MCF 10A (cell line): Measurements from ENCODE around the gene UBE2K. TPM values are rescaled to one million over a fixed set of nuclear protein-coding genes. Genes with fewer than 3 reads are reported as not detected.
"Not testable (repeated sequence)": the region's sequence is repeated elsewhere in the genome, so short reads cannot be mapped to it uniquely, and the experiment has no call there.

Experiments used
- BruUV-seq: library from RNA; stranded (reverse); fragments of 400-500 nt; replicated peaks from 2 replicates; lab custom pipeline; 2021; lab: Mats Ljungman, UMichigan
- CTCF ChIA-PET: fragments of 300-600 bp; sonication (Branson Sonifier 250); formaldehyde crosslinking; extraction: SDS; loops from one replicate; lab custom pipeline; 2021; ENCODE audit warnings: antibody characterized with exemption, inconsistent platforms; lab: Yijun Ruan, JAX
- POLR2A ChIA-PET: fragments of 300-600, 350-650 bp; sonication (Branson Sonifier 250); formaldehyde crosslinking; extraction: SDS; loops from one replicate; lab custom pipeline; 2020; ENCODE audit warnings: antibody characterized with exemption, inconsistent platforms; lab: Yijun Ruan, JAX
- DNase-seq: peaks from one replicate; pipeline ENCODE4 v3.0.0-alpha.2; 2018; ENCODE audit not compliant: unreplicated experiment
- H3K27ac Mint-ChIP-seq: one replicate; pipeline ENCODE4 v1.8.0; 2022; ENCODE audit warnings: mild to moderate bottlenecking, low read depth, mixed read lengths; ENCODE audit not compliant: unreplicated experiment
- H3K27me3 Mint-ChIP-seq: one replicate; pipeline ENCODE4 v1.8.0; 2022; ENCODE audit warnings: mixed read lengths; ENCODE audit not compliant: insufficient read depth, unreplicated experiment
- H3K36me3 Mint-ChIP-seq: one replicate; pipeline ENCODE4 v1.8.0; 2022; ENCODE audit warnings: mild to moderate bottlenecking, moderate library complexity, mixed read lengths; ENCODE audit not compliant: insufficient read depth, unreplicated experiment
- H3K4me1 Mint-ChIP-seq: one replicate; pipeline ENCODE4 v1.8.0; 2022; ENCODE audit warnings: mixed read lengths; ENCODE audit not compliant: insufficient read depth, unreplicated experiment
- H3K4me3 Mint-ChIP-seq: one replicate; pipeline ENCODE4 v1.8.0; 2022; ENCODE audit warnings: mild to moderate bottlenecking, moderate library complexity, mixed read lengths; ENCODE audit not compliant: unreplicated experiment
- H3K9me3 Mint-ChIP-seq: one replicate; pipeline ENCODE4 v1.8.0; 2022; ENCODE audit warnings: mixed read lengths; ENCODE audit not compliant: unreplicated experiment
- intact Hi-C: fragments of 100-400 bp; cut with micrococcal nuclease; formaldehyde crosslinking; loops from 2 replicates; pipeline ENCODE4 v1.14.1; 2022
- total RNA-seq: library from RNA; stranded (reverse); gene quantifications from 2 replicates; pipeline ENCODE4 v1.2.3, GENCODE V29; 2022
- TF ChIP-seq, protein P1 (sequence below): fragments of 200-600 bp; IDR thresholded peaks from one replicate; pipeline ENCODE4 v1.8.0; 2022; ENCODE audit warnings: antibody characterized with exemption, mild to moderate bottlenecking; ENCODE audit not compliant: unreplicated experiment

UBE2K gene
- total RNA-seq, 1 experiment from 2014 or later = 117 TPM

DNA sequence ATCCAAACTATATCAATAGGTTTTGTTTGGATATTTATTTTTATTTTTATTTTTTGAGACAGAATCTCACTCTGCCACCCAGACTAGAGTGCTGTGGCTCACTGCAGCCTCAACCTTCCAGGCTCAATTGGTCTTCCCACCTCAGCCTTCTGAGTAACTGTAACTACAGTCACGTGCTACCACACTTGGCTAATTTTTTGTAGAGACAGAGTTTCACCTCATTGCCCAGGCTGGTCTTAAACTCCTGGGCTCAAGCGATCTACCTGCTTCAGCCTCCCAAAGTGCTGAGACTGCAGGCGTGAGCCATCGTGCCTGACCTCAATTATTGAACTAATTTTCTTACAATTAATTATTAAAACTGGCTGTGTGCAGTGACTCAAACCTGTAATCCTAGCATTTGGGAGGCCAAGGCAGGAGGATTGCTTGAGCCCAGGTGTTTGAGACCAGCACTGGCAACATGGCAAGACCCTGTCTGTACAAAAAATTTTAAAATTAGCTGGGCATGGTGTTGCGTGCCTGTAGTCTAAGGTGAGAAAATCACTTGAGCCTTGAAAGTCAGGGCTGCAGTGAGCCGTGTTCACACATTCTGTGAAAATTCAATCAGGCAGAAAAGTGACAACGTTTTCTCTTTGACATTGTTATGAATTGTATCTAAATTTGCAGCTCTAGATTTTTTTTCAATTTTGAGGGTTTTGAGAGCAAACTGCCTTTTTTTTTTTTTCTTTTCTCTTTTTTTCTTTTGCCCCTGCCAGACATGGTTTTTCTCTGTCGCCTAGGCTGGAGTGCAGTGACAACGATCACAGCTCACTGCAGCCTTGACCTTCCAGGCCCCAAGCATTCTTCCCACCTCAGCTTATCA, 66.0 kb downstream of the UBE2K start:
- no peak overlapping the region for H3K4me3 Mint-ChIP-seq
- H3K27me3 Mint-ChIP-seq = no peaks in the 10 kb centered on the region
- DNase-seq = no peak
- ChIA-PET POLR2A (no interaction called here), CTCF (no interaction called here)
- intact Hi-C loops = no loop called here
- no peaks in the 10 kb centered on the region for H3K9me3 Mint-ChIP-seq
- TF ChIP-seq, protein P1, sequence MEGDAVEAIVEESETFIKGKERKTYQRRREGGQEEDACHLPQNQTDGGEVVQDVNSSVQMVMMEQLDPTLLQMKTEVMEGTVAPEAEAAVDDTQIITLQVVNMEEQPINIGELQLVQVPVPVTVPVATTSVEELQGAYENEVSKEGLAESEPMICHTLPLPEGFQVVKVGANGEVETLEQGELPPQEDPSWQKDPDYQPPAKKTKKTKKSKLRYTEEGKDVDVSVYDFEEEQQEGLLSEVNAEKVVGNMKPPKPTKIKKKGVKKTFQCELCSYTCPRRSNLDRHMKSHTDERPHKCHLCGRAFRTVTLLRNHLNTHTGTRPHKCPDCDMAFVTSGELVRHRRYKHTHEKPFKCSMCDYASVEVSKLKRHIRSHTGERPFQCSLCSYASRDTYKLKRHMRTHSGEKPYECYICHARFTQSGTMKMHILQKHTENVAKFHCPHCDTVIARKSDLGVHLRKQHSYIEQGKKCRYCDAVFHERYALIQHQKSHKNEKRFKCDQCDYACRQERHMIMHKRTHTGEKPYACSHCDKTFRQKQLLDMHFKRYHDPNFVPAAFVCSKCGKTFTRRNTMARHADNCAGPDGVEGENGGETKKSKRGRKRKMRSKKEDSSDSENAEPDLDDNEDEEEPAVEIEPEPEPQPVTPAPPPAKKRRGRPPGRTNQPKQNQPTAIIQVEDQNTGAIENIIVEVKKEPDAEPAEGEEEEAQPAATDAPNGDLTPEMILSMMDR = no peak
- BruUV-seq = no TSS peak
- no peaks in the 10 kb centered on the region for H3K4me1 Mint-ChIP-seq
- peaks cover 65% of the 10 kb centered on the region for H3K36me3 Mint-ChIP-seq
- H3K27ac Mint-ChIP-seq = no peak overlapping the region

DNA sequence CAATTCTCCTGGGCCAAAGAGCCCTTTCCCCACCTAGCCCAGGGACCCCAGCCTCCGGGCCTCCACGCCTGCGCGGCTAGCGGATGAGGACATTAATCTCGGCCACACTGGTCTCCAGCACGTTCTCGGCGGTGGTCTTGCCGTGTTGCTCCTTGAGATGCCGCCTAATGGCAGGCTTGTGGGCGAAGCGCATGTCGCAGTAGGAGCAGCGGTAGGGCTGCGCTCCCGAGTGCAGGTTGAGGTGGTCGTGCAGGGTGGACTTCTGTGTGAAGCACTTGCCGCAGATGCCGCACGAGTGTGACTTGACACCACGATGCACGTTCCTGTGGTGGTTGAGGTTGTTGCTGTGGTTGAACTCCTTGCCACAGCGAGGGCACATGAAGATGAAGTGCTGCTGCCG, 72.1 kb downstream of the UBE2K start:
- Mint-ChIP-seq H3K9me3 (no peaks in the 10 kb centered on the region), H3K4me3 (no peak overlapping the region), H3K4me1 (no peaks in the 10 kb centered on the region), H3K27me3 (no peaks in the 10 kb centered on the region), H3K36me3 (peaks cover 62% of the 10 kb centered on the region), H3K27ac (no peak overlapping the region)
- CTCF ChIA-PET = no interaction called here
- no peak for DNase-seq
- POLR2A ChIA-PET = no interaction called here
- TF ChIP-seq, protein P1 = no peak
- intact Hi-C loops = no loop called here
- BruUV-seq = no TSS peak

DNA sequence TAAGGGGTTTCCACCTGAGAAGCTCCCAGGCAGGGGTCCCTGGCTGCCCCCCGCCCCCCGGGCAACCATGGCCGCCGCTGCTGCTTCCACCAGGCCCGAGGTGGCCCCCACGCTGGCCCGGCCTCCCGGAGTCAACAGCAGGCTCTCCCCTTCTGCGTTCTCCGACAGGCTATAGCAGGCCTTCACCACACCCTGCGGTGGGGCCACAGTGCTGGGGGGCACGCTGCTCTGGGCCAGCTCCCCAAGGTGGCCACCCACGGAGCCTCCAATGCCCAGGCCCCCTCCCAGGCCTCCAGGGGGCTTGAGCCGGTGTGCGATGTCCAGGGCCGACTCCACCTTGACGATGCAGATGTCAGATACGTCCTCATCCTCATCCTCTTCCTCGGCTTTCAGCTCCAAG, 72.5 kb downstream of the UBE2K start:
- POLR2A ChIA-PET = no interaction called here
- H3K27me3 Mint-ChIP-seq = no peaks in the 10 kb centered on the region
- BruUV-seq = no TSS peak
- no peaks in the 10 kb centered on the region for H3K9me3 Mint-ChIP-seq
- no peaks in the 10 kb centered on the region for H3K4me1 Mint-ChIP-seq
- no peak overlapping the region for H3K27ac Mint-ChIP-seq
- H3K36me3 Mint-ChIP-seq = peaks cover 63% of the 10 kb centered on the region
- no peak overlapping the region for H3K4me3 Mint-ChIP-seq
- intact Hi-C loops = no loop called here
- TF ChIP-seq, protein P1 = no peak
- CTCF ChIA-PET = no interaction called here
- DNase-seq = no peak

DNA sequence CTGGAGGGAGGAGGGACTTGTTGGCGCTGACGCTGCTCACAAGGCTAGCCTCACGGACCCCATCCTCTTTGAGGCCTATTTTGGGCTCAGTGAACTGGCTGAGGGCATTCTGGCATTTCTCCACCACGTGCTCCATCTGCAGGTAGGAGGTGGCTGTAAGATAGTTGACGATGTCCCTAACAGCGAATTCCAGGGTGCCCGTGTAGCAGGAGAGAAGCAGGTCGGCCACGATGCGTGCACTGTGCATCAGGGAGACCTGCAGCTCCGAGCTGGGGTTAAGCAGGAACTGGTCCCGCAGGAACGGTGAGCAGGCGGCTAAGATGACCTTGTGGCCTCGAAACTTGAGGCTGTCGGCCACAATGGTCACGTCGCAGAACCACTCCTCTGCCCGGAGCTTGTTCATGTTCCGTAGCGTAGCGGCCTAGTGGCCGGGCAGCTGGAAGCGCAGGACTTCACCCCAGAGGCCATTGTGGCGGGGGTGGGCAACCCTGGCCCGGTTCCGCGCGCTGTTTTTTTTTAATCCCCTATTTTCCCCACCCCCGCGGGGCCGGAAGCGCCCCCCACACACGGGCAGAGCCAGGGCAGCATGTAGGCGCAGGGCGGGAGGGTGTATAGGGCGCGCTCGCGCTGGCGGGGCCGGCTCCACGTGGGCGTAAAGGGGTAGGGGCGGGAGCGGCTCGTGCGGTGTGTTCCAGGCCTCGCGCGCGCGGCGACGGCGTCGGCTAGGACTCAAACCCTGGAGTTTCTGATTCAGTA, 73.2 kb downstream of the UBE2K start:
- no TSS peak for BruUV-seq
- ChIA-PET POLR2A (interaction anchor here (0.6 kb wide), 1 partner anchor 62 kb away, joined by 3 read pairs; no protein-coding TSS in a partner anchor), CTCF (no interaction called here)
- DNase-seq = no peak
- Mint-ChIP-seq H3K4me1 (no peaks in the 10 kb centered on the region), H3K4me3 (no peak overlapping the region), H3K36me3 (peaks cover 62% of the 10 kb centered on the region), H3K27ac (no peak overlapping the region), H3K27me3 (no peaks in the 10 kb centered on the region), H3K9me3 (no peaks in the 10 kb centered on the region)
- TF ChIP-seq, protein P1 = no peak
- intact Hi-C loops = no loop called here

DNA sequence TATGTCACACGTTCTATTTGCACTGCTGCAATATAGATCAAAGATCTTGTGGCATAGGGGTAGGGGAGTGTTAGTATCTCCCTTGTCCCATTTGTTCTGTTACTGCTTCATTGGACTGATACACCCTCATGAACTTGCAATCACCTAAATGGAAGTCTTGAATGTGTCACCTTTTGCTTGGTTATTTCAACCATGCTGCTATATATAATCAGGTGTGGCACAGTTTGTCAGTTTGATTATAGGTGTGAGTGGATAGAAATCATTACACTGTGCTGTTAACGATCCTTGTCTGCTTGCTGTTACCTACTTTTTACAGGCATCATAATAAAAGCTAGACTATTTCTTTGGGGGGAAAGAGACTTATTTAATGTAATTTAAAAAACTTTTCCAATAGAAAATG, 84.1 kb downstream of the UBE2K start:
- POLR2A ChIA-PET, H3K4me1 Mint-ChIP-seq, DNase-seq, CTCF ChIA-PET, BruUV-seq, H3K27me3 Mint-ChIP-seq, H3K4me3 Mint-ChIP-seq, H3K27ac Mint-ChIP-seq, H3K9me3 Mint-ChIP-seq: not testable (repeated sequence)
- peaks cover 50% of the 10 kb centered on the region for H3K36me3 Mint-ChIP-seq
- intact Hi-C loops = loop anchor here (10.0 kb wide), 1 partner anchor 87 kb away; the partner anchor contains the start of gene UBE2K
